ENCODE data around the gene AFF3.

Gene AFF3

GRCh38 chr2:99850084-99850710 is 292.2 kb downstream of the AFF3 start:
- DNase-seq = no peak

DNA sequence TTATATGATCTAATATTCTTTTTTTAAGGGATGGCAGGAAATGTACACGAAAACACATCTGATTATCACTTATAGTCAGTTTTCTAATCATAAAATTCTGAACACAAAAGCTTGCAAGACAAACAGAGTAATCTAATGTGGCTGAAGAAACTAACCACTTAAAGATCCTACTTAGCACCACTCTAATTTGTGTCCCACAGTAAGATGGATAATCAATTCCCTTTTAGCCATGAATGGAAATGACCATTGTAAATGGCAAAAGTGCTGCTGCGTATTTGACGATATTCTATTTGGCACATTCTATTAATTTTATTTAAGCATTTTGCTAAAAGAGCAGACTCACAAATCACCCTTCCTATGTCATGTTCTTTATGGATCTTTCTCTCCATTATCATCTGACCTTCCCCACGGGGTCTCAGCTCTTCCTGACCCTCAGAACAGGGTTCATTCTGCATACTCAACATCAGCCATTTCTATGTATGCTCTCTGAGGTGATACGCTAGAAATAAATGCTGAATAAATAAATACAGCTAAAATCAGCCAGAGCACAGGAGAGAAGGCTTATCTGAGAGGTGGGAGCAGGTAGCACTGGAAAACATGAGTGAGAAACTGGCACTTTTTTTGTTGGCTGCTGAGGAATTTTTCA is 295.8 kb downstream of the AFF3 start:
- no peak for DNase-seq

GRCh38 chr2:99845296-99845695 is 297.1 kb downstream of the AFF3 start:
- DNase-seq = no peak

DNA sequence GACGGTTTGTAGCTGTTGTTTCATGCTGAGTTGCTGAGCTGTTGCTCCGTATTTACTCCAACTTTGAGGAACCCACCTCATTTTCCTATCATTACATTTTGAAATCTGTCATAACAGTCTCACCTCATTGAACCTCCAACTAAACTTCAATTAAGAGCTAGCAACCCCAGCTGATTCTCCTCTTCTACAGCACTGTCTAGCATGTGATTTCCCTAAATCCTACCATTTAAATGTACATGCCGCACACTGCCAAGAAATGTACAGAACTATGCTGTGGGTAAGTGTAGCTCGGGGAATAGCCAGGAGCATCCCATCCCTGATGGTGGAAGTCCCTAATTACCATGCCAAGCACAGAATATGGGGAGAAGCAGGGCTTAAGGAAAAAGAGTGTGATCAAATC is 299.9 kb downstream of the AFF3 start:
- no peak for DNase-seq

DNA sequence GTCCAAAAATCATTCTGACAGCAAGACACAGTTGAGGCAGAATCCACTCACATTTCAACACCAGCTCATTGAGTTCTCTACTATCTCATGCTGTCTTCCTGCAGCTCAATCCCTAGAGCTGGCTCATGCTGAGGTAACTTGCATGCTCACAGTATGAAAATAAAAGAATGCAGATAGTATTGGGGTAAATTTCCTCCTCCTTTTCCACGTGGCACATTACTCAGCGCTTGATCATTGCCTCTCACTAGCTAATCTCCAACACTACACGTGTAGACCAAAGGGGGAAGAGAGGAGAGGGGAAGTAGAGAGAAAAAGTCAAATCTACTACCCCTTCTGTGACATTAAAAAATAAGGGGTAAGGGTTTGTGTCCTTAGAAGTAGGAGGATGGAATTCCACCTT is 300.6 kb downstream of the AFF3 start:
- DNase-seq = no peak

- DNase-seq = no peak
These were observed 301.6 kb downstream of the AFF3 start for GRCh38 chr2:99840831-99841230.

GRCh38 chr2:99836690-99837605 is 305.4 kb downstream of the AFF3 start:
- no peak for DNase-seq

GRCh38 chr2:99834426-99834825 is 308.0 kb downstream of the AFF3 start:
- DNase-seq = no peak

- no peak for DNase-seq
These were observed 308.7 kb downstream of the AFF3 start for GRCh38 chr2:99833586-99834201.

GRCh38 chr2:99832926-99833325 is 309.5 kb downstream of the AFF3 start:
- no peak for DNase-seq

- DNase-seq = no peak
These were observed 310.6 kb downstream of the AFF3 start for GRCh38 chr2:99831772-99832171.

- DNase-seq = no peak
These were observed 314.9 kb downstream of the AFF3 start for GRCh38 chr2:99827296-99827999.

GRCh38 chr2:99825630-99826029 is 316.8 kb downstream of the AFF3 start:
- no peak for DNase-seq

GRCh38 chr2:99824758-99825157 is 317.6 kb downstream of the AFF3 start:
- no peak for DNase-seq

DNA sequence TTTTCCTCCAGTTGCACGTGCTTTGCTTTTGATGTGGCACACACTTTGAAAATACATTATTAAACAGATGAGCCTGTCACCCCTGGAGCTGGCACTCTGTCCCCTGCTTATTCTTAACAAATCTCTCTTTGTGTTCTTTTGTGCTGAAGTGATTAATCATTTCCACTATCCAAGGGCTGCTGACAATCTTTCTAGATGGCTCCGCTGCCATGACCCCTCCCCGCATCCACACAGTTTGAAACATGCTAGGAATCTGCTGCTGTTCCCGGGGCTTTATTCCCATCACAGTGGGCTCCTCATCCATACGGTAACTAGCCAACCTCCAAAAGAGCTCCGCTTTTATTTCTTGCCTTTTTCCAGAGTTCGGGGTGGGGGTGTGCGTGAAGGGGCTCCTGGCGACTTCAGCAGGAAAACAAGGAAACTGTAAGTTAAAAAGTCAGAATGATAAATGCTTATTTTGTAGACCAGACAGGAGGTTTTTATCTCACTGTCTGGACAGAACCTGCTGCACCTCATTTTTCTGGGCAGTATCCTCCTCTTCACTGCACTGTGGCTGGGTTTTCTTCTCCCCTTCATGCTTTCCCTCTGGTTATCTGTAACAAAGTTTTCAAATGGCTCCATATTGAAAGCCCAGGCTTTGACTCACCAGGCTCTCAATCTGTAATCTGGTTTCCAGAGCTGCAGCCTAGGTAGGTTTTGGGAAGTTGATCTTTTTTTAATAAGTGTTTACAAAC is 319.7 kb downstream of the AFF3 start:
- DNase-seq = no peak

DNA sequence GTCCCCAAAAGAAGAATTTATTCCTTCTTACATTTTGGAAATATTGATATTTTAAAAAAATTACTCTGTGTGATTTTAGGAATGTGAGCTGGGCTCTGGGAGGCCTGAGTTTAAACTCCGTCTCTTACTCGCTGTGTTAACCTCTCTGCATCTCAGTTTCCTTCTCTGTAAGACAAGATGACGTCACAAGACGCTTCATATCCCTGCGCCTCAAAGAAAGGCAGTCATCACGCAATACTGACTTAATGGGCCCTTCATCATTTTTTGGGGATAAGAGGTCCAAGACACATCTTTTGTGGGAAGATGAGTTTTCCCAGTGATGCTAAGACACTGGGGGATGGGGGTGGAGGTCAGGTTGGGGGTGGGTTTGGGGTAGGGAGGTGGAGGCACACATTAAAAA is 320.4 kb downstream of the AFF3 start:
- no peak for DNase-seq

DNA sequence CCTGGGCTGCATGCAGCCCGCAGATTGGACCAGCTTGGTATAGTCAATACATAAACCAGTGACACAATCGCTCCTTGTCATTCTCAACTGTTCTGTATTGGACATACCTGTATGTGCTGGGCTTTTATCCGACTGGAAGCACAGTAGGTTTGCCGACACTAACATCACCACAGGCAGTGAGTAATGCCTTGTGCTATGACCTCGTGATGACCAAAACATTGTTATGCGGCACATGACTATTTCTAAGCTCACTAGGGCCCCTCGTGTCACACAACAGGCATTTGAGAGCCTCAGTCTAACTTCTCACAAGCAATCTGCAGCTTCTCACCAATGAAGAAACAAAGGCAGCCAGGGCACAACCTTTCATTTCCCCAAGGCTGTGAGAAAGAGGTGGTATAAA is 320.8 kb downstream of the AFF3 start:
- no peak for DNase-seq

DNA sequence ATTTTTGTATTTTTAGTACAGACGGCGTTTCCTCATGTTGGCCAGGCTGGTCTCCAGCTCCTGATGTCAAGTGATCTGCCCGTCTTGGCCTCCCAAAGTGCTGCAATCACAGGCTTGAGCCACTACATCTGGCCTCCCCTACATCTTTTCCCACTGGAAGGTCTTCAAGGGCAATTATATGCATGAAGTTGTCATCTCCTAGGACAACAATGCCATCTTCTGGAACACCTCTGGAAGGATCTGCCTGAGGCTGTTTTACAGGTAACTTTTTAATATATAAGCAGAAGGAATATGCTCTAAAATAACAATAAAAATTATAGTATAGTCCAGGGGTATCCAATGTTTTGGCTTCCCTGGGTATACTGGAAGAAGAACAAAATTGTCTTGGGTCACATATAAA is 321.4 kb downstream of the AFF3 start:
- DNase-seq = no peak

DNA sequence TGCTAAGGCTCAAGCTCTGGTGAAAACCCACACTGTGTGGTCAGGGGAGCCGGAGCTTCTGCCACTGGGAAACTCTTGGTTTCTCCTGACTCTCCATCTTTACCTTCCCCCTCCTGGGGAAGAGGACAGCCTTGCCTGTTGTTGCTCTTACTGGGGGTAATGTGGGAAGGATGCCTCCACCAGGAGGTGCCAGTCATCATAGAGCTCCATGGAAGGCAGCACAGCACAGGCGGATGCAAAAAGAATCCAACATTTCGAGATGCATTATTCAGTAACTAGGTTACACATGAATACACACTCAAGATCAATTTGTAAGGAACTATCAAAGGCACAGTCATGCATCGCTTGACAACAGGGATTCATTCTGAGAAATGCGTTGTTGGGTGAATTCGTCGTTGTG is 322.6 kb downstream of the AFF3 start:
- no peak for DNase-seq

GRCh38 chr2:99818842-99819241 is 323.5 kb downstream of the AFF3 start:
- no peak for DNase-seq

- no peak for DNase-seq
These were observed 325.5 kb downstream of the AFF3 start for GRCh38 chr2:99816908-99817307.

- no peak for DNase-seq
These were observed 330.0 kb downstream of the AFF3 start for GRCh38 chr2:99812426-99812825.
